ENCODE results near the gene PEX19.

Gene PEX19

GRCh38 chr1:160277987-160278386 is 6.9 kb downstream of the PEX19 start:
- DNase-seq (ENCODE audit: low read depth in 2 of 2) = no peak

- no peak for DNase-seq (ENCODE audit: low read depth in 2 of 2)
These were observed 7.6 kb downstream of the PEX19 start for GRCh38 chr1:160277330-160277729.

- no peak for DNase-seq (ENCODE audit: low read depth in 2 of 2)
These were observed 13.9 kb downstream of the PEX19 start for GRCh38 chr1:160271025-160271424.

GRCh38 chr1:160267284-160267991 is 17.5 kb downstream of the PEX19 start:
- DNase-seq (ENCODE audit: low read depth in 2 of 2) = no peak

- DNase-seq (ENCODE audit: low read depth in 2 of 2) = no peak
These were observed 20.1 kb downstream of the PEX19 start for GRCh38 chr1:160264795-160265307.

GRCh38 chr1:160261893-160262794 is 22.8 kb downstream of the PEX19 start, which contains the start of gene DCAF8:
TSS of gene DCAF8 (minus strand) at chr1:160262549. CDS start at chr1:160244008, 18,541 bp downstream.
- DNase-seq (ENCODE audit: low read depth in 2 of 2) = peak; percentile 96 to 97

GRCh38 chr1:160261556-160261892 is 23.4 kb downstream of the PEX19 start:
- peak; percentile 34 to 51 for DNase-seq (ENCODE audit: low read depth in 2 of 2)

GRCh38 chr1:160260406-160261382 is 24.2 kb downstream of the PEX19 start:
- DNase-seq (ENCODE audit: low read depth in 2 of 2) = no peak

- DNase-seq (ENCODE audit: low read depth in 2 of 2) = no peak
These were observed 26.6 kb downstream of the PEX19 start for GRCh38 chr1:160258177-160258798.

GRCh38 chr1:160257411-160258015 is 27.4 kb downstream of the PEX19 start:
- no peak for DNase-seq (ENCODE audit: low read depth in 2 of 2)

GRCh38 chr1:160256396-160257046 is 28.4 kb downstream of the PEX19 start:
- DNase-seq (ENCODE audit: low read depth in 2 of 2) = no peak

- DNase-seq (ENCODE audit: low read depth in 2 of 2) = no peak
These were observed 29.1 kb downstream of the PEX19 start for GRCh38 chr1:160255781-160256300.

GRCh38 chr1:160251687-160252526 is 33.0 kb downstream of the PEX19 start:
- DNase-seq (ENCODE audit: low read depth in 2 of 2) = peak in 1 of 2 donors; percentile 17

- DNase-seq (ENCODE audit: low read depth in 2 of 2) = no peak
These were observed 33.9 kb downstream of the PEX19 start for GRCh38 chr1:160251011-160251410.

GRCh38 chr1:160247053-160247452 is 37.9 kb downstream of the PEX19 start:
- no peak for DNase-seq (ENCODE audit: low read depth in 2 of 2)

GRCh38 chr1:160245434-160245833 is 39.5 kb downstream of the PEX19 start:
- no peak for DNase-seq (ENCODE audit: low read depth in 2 of 2)

GRCh38 chr1:160244209-160244608 is 40.7 kb downstream of the PEX19 start:
- no peak for DNase-seq (ENCODE audit: low read depth in 2 of 2)

- DNase-seq (ENCODE audit: low read depth in 2 of 2) = no peak
These were observed 41.2 kb downstream of the PEX19 start for GRCh38 chr1:160243767-160244166.

Data from stimulated activated CD8-positive, alpha-beta memory T cell treated with anti-CD3 and anti-CD28 coated beads, Interleukin-2, amount 100 ng/mL, for 48 hours (primary cell).